CD4-positive, alpha-beta T cell (primary cell): ENCODE measurements around the gene RBSN. TPM values are rescaled to one million over a fixed set of nuclear protein-coding genes. Genes with fewer than 3 reads are reported as not detected.

Source experiments
- ATAC-seq: fragments of 200-7000 bp; cut with Tn5 transposase; one replicate; pipeline ENCODE4 v1.10.0; 2022; ENCODE audit warnings: mild to moderate bottlenecking; ENCODE audit not compliant: poor library complexity
- CTCF ChIA-PET: fragments of 350-600 bp; sonication (Branson Sonifier 250); formaldehyde crosslinking; loops from one replicate; lab custom pipeline; 2021; ENCODE audit warnings: antibody characterized with exemption, inconsistent platforms; lab: Charles Lee
- POLR2A ChIA-PET: fragments of 350-600 bp; sonication (Branson Sonifier 250); formaldehyde crosslinking; loops from one replicate; lab custom pipeline; 2021; ENCODE audit warnings: antibody characterized with exemption, inconsistent platforms; lab: Charles Lee
- DNase-seq, 14 experiments: peaks; one replicate each; pipeline ENCODE4 v3.0.0-alpha.2; 2013 to 2020; ENCODE audit warnings: mixed read lengths in 2 of 14
- H3K27ac ChIP-seq, 2 donors: one replicate each; pipeline versions ENCODE4 v1.5.1 to v1.7.0; 2013; ENCODE audit warnings: low read length in 2 of 2, low read depth in 1 of 2, mild to moderate bottlenecking in 1 of 2
- H3K27me3 ChIP-seq, 2 experiments: 1 replicate in 1 of 2; 2 replicates in 1 of 2; pipeline versions ENCODE4 v1.6.1 to v1.7.0; 2013; ENCODE audit warnings: low read length in 2 of 2, control low read depth in 1 of 2, mild to moderate bottlenecking in 1 of 2, moderate library complexity in 1 of 2; ENCODE audit not compliant: insufficient read depth in 2 of 2, control insufficient read depth in 1 of 2
- H3K36me3 ChIP-seq: one replicate; pipeline ENCODE4 v1.6.1; 2013; ENCODE audit warnings: low read length, control low read depth; ENCODE audit not compliant: insufficient read depth
- H3K4me1 ChIP-seq: one replicate; pipeline ENCODE4 v1.6.1; 2013; ENCODE audit warnings: low read length, control low read depth; ENCODE audit not compliant: insufficient read depth
- H3K4me3 ChIP-seq: one replicate; pipeline ENCODE4 v1.5.1; 2013; ENCODE audit warnings: mild to moderate bottlenecking, low read length, moderate library complexity
- H3K9me3 ChIP-seq, 2 experiments: 1 replicate in 1 of 2; 2 replicates in 1 of 2; pipeline versions ENCODE4 v1.6.1 to v1.7.0; 2013; ENCODE audit warnings: low read length in 2 of 2, mild to moderate bottlenecking in 2 of 2, control low read depth in 1 of 2, moderate library complexity in 1 of 2; ENCODE audit not compliant: control insufficient read depth in 1 of 2, insufficient read depth in 1 of 2
- H3K27ac Mint-ChIP-seq: one replicate; pipeline ENCODE4 v1.8.0; 2020; ENCODE audit warnings: mixed read lengths
- H3K27me3 Mint-ChIP-seq: one replicate; pipeline ENCODE4 v1.8.0; 2021; ENCODE audit warnings: mixed read lengths
- H3K36me3 Mint-ChIP-seq: one replicate; pipeline ENCODE4 v1.8.0; 2021; ENCODE audit warnings: low read depth, mixed read lengths
- H3K4me1 Mint-ChIP-seq: one replicate; pipeline ENCODE4 v1.8.0; 2021; ENCODE audit warnings: low read depth, mixed read lengths
- H3K4me3 Mint-ChIP-seq: one replicate; pipeline ENCODE4 v1.8.0; 2020; ENCODE audit warnings: mild to moderate bottlenecking, mixed read lengths
- H3K9me3 Mint-ChIP-seq: one replicate; pipeline ENCODE4 v1.8.0; 2020; ENCODE audit warnings: mixed read lengths
- intact Hi-C, 2 experiments: fragments of 100-400 bp; cut with DNase I in 1 of 2; cut with micrococcal nuclease in 1 of 2; formaldehyde crosslinking; loops; one replicate each; pipeline versions ENCODE4 v1.15.1 to v1.9.0; 2023 to 2025; cut with DNase I, micrococcal nuclease
- total RNA-seq, 174 experiments: library from RNA in 2 of 174; stranded (reverse) in 2 of 174; gene quantifications; one replicate each; pipeline ENCODE4 v1.2.3 and lab custom pipeline; 2021 to 2026
- TF ChIP-seq, protein P1 (sequence below): fragments of 200-600 bp; IDR thresholded peaks from one replicate; pipeline ENCODE4 v1.8.0; 2022; ENCODE audit warnings: antibody characterized with exemption, mild to moderate bottlenecking

Gene RBSN
- total RNA-seq, 2 experiments from 2014 or later: 57.2 to 57.9 TPM

DNA sequence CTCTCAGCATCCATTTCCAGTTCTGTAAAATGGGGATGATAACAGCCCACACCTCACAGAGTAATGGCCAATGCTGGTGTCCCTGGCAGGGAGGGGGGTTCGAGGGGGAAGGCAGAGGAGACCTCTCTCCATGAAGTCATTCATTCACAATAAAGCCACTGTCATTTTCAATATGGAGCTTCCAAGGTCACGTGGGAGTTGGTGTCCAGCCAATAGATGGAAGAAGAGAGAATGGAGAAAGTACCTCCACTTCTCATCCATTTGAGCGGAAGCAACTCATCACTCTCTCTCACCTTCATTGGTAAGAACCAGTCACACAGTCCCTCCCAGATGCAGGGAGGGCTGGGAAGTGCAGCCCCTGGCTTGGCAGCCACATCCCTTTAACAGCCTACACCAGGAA is 14.9 kb upstream of the RBSN start:
- POLR2A ChIA-PET: no interaction called here
- no peak for ATAC-seq
- Histone ChIP-seq H3K27ac (no peak overlapping the region), H3K9me3 (peaks cover 0 to 5% of the 10 kb centered on the region in 2 experiments), H3K36me3 (no peaks in the 10 kb centered on the region), H3K4me1 (peaks cover 4% of the 10 kb centered on the region), H3K27me3 (no peaks in the 10 kb centered on the region), H3K4me3 (no peak overlapping the region)
- no peak for DNase-seq
- H3K36me3 Mint-ChIP-seq: no peaks in the 10 kb centered on the region
- H3K27me3 Mint-ChIP-seq: peaks cover 3% of the 10 kb centered on the region
- intact Hi-C loops: loop anchor here in 1 of 2 experiments (5.0 kb wide), 1 partner anchor 293 kb away; no protein-coding TSS in a partner anchor
- no peak overlapping the region for H3K4me3 Mint-ChIP-seq
- no peak overlapping the region for H3K27ac Mint-ChIP-seq
- TF ChIP-seq, protein P1, sequence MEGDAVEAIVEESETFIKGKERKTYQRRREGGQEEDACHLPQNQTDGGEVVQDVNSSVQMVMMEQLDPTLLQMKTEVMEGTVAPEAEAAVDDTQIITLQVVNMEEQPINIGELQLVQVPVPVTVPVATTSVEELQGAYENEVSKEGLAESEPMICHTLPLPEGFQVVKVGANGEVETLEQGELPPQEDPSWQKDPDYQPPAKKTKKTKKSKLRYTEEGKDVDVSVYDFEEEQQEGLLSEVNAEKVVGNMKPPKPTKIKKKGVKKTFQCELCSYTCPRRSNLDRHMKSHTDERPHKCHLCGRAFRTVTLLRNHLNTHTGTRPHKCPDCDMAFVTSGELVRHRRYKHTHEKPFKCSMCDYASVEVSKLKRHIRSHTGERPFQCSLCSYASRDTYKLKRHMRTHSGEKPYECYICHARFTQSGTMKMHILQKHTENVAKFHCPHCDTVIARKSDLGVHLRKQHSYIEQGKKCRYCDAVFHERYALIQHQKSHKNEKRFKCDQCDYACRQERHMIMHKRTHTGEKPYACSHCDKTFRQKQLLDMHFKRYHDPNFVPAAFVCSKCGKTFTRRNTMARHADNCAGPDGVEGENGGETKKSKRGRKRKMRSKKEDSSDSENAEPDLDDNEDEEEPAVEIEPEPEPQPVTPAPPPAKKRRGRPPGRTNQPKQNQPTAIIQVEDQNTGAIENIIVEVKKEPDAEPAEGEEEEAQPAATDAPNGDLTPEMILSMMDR: no peak
- CTCF ChIA-PET: no interaction called here
- no peaks in the 10 kb centered on the region for H3K9me3 Mint-ChIP-seq
- no peaks in the 10 kb centered on the region for H3K4me1 Mint-ChIP-seq

DNA sequence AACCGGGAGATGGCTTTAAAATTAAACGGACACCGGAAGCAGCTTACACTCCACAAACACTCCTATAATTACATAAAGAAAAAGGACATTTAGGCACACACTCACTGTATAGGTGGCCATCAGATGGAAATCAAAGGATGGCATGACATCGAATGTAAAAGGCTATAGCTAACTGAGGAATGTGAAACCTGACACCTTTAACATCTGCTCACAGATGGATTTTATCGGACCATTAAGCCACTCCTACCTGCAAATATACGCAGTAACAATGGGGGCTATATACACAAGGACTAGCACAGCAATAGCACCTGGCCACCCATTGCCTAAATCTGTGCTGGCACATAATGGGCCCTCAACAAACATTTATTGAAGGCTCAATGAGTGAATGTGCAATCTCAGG is 14.5 kb upstream of the RBSN start:
- H3K27ac ChIP-seq: no peak overlapping the region
- POLR2A ChIA-PET: no interaction called here
- H3K4me3 Mint-ChIP-seq: no peak overlapping the region
- peaks cover 0 to 5% of the 10 kb centered on the region in 2 experiments for H3K9me3 ChIP-seq
- H3K36me3 ChIP-seq: no peaks in the 10 kb centered on the region
- intact Hi-C loops: loop anchor here in 1 of 2 experiments (5.0 kb wide), 1 partner anchor 294 kb away; no protein-coding TSS in a partner anchor
- H3K4me1 ChIP-seq: peaks cover under 1% of the 10 kb centered on the region
- no peaks in the 10 kb centered on the region for H3K4me1 Mint-ChIP-seq
- H3K27ac Mint-ChIP-seq: no peak overlapping the region
- CTCF ChIA-PET: interaction anchor here (0.6 kb wide), 1 partner anchor 271 kb away, joined by 3 read pairs; no protein-coding TSS in a partner anchor
- H3K36me3 Mint-ChIP-seq: no peaks in the 10 kb centered on the region
- TF ChIP-seq, protein P1: no peak
- no peak for ATAC-seq
- no peaks in the 10 kb centered on the region for H3K9me3 Mint-ChIP-seq
- H3K4me3 ChIP-seq: no peak overlapping the region
- DNase-seq: no peak
- H3K27me3 ChIP-seq: no peaks in the 10 kb centered on the region
- H3K27me3 Mint-ChIP-seq: peaks cover 1% of the 10 kb centered on the region

DNA sequence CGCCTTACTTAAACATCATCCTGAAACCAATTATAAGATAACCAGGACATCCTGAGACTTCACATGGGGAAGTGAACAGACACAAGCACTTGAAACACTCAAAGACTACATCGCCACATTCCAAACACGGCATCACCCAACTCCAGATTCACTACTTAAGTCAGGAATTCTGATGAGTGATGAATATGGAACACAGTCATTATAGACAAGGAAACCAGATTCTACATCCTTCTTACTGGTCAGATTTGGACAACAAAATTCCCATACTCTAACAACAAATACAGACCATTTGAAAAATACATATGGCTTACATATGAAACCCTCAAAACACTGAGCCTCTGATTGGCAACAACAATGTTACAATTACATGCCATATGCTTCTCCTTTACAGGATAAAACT is 13.1 kb upstream of the RBSN start:
- TF ChIP-seq, protein P1: no peak
- CTCF ChIA-PET: no interaction called here
- Histone ChIP-seq H3K9me3 (peaks cover 0 to 5% of the 10 kb centered on the region in 2 experiments), H3K4me3 (no peak overlapping the region), H3K27ac (no peak overlapping the region), H3K27me3 (no peaks in the 10 kb centered on the region), H3K36me3 (no peaks in the 10 kb centered on the region), H3K4me1 (peaks cover 7% of the 10 kb centered on the region)
- POLR2A ChIA-PET: no interaction called here
- Mint-ChIP-seq H3K27me3 (peaks cover 5% of the 10 kb centered on the region), H3K4me1 (peaks cover 9% of the 10 kb centered on the region), H3K27ac (no peak overlapping the region), H3K9me3 (no peaks in the 10 kb centered on the region), H3K4me3 (no peak overlapping the region), H3K36me3 (no peaks in the 10 kb centered on the region)
- ATAC-seq: no peak
- intact Hi-C loops: loop anchor here in 1 of 2 experiments (5.0 kb wide), 1 partner anchor 295 kb away; no protein-coding TSS in a partner anchor
- DNase-seq: no peak
